H9 (cell line): ENCODE data around the gene ARPP19. TPM values are rescaled to one million over a fixed set of nuclear protein-coding genes. Genes with fewer than 3 reads are reported as not detected.
A peak's percentile ranks its signal among the peaks of the same experiment; 100 is the strongest.

Experiments
- DNase-seq: peaks from one replicate; pipeline ENCODE4 v3.0.0-alpha.2; 2017
- H2AFZ ChIP-seq: one replicate; pipeline ENCODE4 v1.6.1; 2013; ENCODE audit warnings: mild to moderate bottlenecking, low read length, control low read depth, moderate library complexity
- H2AK5ac ChIP-seq: 2 replicates; pipeline ENCODE4 v1.6.1; 2013; ENCODE audit warnings: low read length, control low read depth, mixed read lengths; ENCODE audit not compliant: insufficient read length
- H2BK120ac ChIP-seq: one replicate; pipeline ENCODE4 v1.6.1; 2013; ENCODE audit warnings: low read depth, mild to moderate bottlenecking, low read length, control low read depth, inconsistent platforms; ENCODE audit not compliant: poor library complexity, severe bottlenecking
- H2BK12ac ChIP-seq: 2 replicates; pipeline ENCODE4 v1.6.1; 2013; ENCODE audit warnings: low read length, control low read depth, mixed read lengths, low read depth; ENCODE audit not compliant: insufficient read length
- H2BK15ac ChIP-seq: 2 replicates; pipeline ENCODE4 v1.6.1; 2013; ENCODE audit warnings: low read depth, low read length, control low read depth
- H2BK20ac ChIP-seq: one replicate; pipeline ENCODE4 v1.6.1; 2013; ENCODE audit warnings: low read depth, mild to moderate bottlenecking, low read length, control low read depth, inconsistent platforms; ENCODE audit not compliant: poor library complexity, severe bottlenecking
- H2BK5ac ChIP-seq: 2 replicates; pipeline ENCODE4 v1.6.1; 2013; ENCODE audit warnings: low read length, control low read depth, mixed read lengths; ENCODE audit not compliant: insufficient read length
- H3K14ac ChIP-seq: 2 replicates; pipeline ENCODE4 v1.6.1; 2013; ENCODE audit warnings: low read length, control low read depth; ENCODE audit not compliant: insufficient read depth
- H3K18ac ChIP-seq: 2 replicates; pipeline ENCODE4 v1.6.1; 2013; ENCODE audit warnings: low read depth, mild to moderate bottlenecking, mixed read lengths, low read length, control low read depth; ENCODE audit not compliant: insufficient read length
- H3K23ac ChIP-seq: 2 replicates; pipeline ENCODE4 v1.6.1; 2013; ENCODE audit warnings: low read length, control low read depth, mixed read lengths, low read depth; ENCODE audit not compliant: insufficient read length
- H3K23me2 ChIP-seq: 2 replicates; pipeline ENCODE4 v1.6.1; 2013; ENCODE audit warnings: low read depth, mild to moderate bottlenecking, mixed read lengths, low read length, control low read depth; ENCODE audit not compliant: insufficient read length, poor library complexity, severe bottlenecking
- H3K27ac ChIP-seq: 2 replicates; pipeline ENCODE4 v1.5.1; 2013; ENCODE audit warnings: low read length, control low read depth, mixed read lengths, low read depth; ENCODE audit not compliant: insufficient read length
- H3K27me3 ChIP-seq: 2 replicates; pipeline ENCODE4 v1.6.1; 2013; ENCODE audit warnings: low read length, control low read depth, inconsistent platforms; ENCODE audit not compliant: insufficient read depth
- H3K4ac ChIP-seq: 2 replicates; pipeline ENCODE4 v1.6.1; 2013; ENCODE audit warnings: low read depth, mild to moderate bottlenecking, control low read depth, inconsistent platforms, low read length, moderate library complexity
- H3K4me1 ChIP-seq: 2 replicates; pipeline ENCODE4 v1.6.1; 2013; ENCODE audit warnings: low read length, control low read depth, inconsistent platforms; ENCODE audit not compliant: insufficient read depth
- H3K4me2 ChIP-seq: 2 replicates; pipeline ENCODE4 v1.6.1; 2013; ENCODE audit warnings: low read length, control low read depth, mixed read lengths; ENCODE audit not compliant: insufficient read length, insufficient read depth
- H3K56ac ChIP-seq: 2 replicates; pipeline ENCODE4 v1.6.1; 2013; ENCODE audit warnings: low read depth, mild to moderate bottlenecking, mixed read lengths, low read length, control low read depth; ENCODE audit not compliant: insufficient read length
- H3K79me1 ChIP-seq: 2 replicates; pipeline ENCODE4 v1.6.1; 2013; ENCODE audit warnings: low read depth, mild to moderate bottlenecking, moderate library complexity, low read length, control low read depth, inconsistent platforms; ENCODE audit not compliant: insufficient read depth, poor library complexity, severe bottlenecking
- H3K79me2 ChIP-seq: 2 replicates; pipeline ENCODE4 v1.6.1; 2013; ENCODE audit warnings: low read length, control low read depth, inconsistent platforms; ENCODE audit not compliant: insufficient read depth
- H3K9ac ChIP-seq: 2 replicates; pipeline ENCODE4 v1.6.1; 2013; ENCODE audit warnings: low read length, control low read depth, mixed read lengths; ENCODE audit not compliant: insufficient read length; ENCODE audit errors: extremely low read depth
- H3K9me3 ChIP-seq: one replicate; pipeline ENCODE4 v1.6.1; 2013; ENCODE audit warnings: low read depth, low read length, inconsistent platforms; ENCODE audit not compliant: control insufficient read depth
- H3T11ph ChIP-seq: one replicate; pipeline ENCODE4 v1.6.1; 2013; ENCODE audit warnings: mild to moderate bottlenecking, low read length, control low read depth, inconsistent platforms
- H4K20me1 ChIP-seq: one replicate; pipeline ENCODE4 v1.6.1; 2013; ENCODE audit not compliant: control insufficient read depth, insufficient read length, insufficient read depth
- H4K5ac ChIP-seq: 2 replicates; pipeline ENCODE4 v1.6.1; 2013; ENCODE audit warnings: low read depth, mild to moderate bottlenecking, mixed read lengths, low read length, control low read depth; ENCODE audit not compliant: insufficient read length
- H4K8ac ChIP-seq: replicated peaks from 2 replicates; pipeline ENCODE4 v1.6.1; 2013; ENCODE audit warnings: low read length, control low read depth, mixed read lengths, low read depth; ENCODE audit not compliant: insufficient read length
- H4K91ac ChIP-seq: 2 replicates; pipeline ENCODE4 v1.6.1; 2013; ENCODE audit warnings: low read depth, mild to moderate bottlenecking, moderate library complexity, mixed read lengths, low read length, control low read depth; ENCODE audit not compliant: insufficient read length
- H3K27ac Mint-ChIP-seq, 3 experiments: 2 replicates in 2 of 3; 3 replicates in 1 of 3; pipeline ENCODE4 v1.8.0; 2020 to 2021; ENCODE audit warnings: mixed read lengths in 3 of 3, mild to moderate bottlenecking in 1 of 3, moderate library complexity in 1 of 3
- H3K27me3 Mint-ChIP-seq: 2 replicates; pipeline ENCODE4 v1.8.0; 2021; ENCODE audit warnings: low read depth, mild to moderate bottlenecking, moderate library complexity, mixed read lengths
- H3K36me3 Mint-ChIP-seq, 3 experiments: 2 replicates in 2 of 3; 3 replicates in 1 of 3; pipeline ENCODE4 v1.8.0; 2020 to 2021; ENCODE audit warnings: low read depth in 3 of 3, mixed read lengths in 3 of 3; ENCODE audit not compliant: insufficient read depth in 1 of 3
- H3K4me1 Mint-ChIP-seq, 2 experiments: 2 replicates each; pipeline ENCODE4 v1.8.0; 2020; ENCODE audit warnings: mixed read lengths in 2 of 2
- H3K4me3 Mint-ChIP-seq, 2 experiments: 2 replicates in 1 of 2; 3 replicates in 1 of 2; pipeline ENCODE4 v1.8.0; 2020 to 2021; ENCODE audit warnings: mild to moderate bottlenecking in 2 of 2, mixed read lengths in 2 of 2, moderate library complexity in 1 of 2
- H3K9me3 Mint-ChIP-seq, 2 experiments: 2 replicates in 1 of 2; 3 replicates in 1 of 2; pipeline ENCODE4 v1.8.0; 2020; ENCODE audit warnings: mild to moderate bottlenecking in 2 of 2, mixed read lengths in 2 of 2, moderate library complexity in 1 of 2
- CTCF ChIP-seq: fragments of 200-600 bp; sonication (generic); conservative IDR thresholded peaks from 3 replicates; pipeline ENCODE4 v1.8.0; 2021; ENCODE audit warnings: antibody characterized with exemption, mild to moderate bottlenecking
- WGBS: extraction: QIAGEN DNeasy Blood & Tissue Kit; methylation state at CpG from one replicate; pipeline ENCODE4 v1.1.7; 2013; ENCODE audit warnings: missing lambda C conversion rate, low lambda C conversion rate, mixed read lengths; ENCODE audit not compliant: insufficient read length; ENCODE audit errors: extremely low coverage; 5-methylcytosine and 5-hydroxymethylcytosine counted together
- total RNA-seq: library from RNA; stranded (reverse); gene quantifications from 2 replicates; pipeline ENCODE4 v1.2.1, GENCODE V29; 2021

ARPP19 gene
- total RNA-seq, 1 experiment from 2014 or later, result 247 TPM

DNA sequence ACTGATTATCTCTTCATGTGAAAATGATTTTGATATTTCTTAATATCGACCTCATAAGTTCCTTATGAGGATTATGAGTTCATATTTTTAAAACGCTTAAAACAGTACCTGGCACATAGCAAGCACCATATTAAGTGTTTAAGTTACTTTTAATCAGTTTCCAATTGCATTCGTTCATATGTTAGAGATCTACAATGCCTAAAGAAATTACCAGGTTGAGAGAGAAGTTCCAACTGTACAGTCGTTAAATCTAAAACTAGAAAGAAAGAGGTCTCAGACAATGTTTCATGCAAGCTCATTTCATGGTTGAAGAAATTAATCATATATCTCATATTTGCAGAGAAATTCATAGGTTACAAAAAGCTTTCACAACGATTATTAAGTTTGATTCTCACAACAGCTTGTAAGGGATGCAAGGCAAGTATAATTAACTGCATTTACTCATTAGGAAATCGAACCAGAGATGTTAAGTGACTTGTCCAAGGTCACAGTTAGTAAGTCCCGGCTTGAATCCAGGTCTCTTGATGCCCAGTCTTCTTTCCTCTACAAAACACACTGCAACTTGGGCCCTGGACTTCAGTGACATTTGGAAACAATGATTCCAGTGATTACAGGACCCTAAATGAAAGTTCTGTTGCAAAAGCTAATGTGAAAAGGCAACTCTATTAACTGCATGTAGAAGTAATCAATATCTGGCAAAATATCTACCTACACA lies 41.5 kb downstream of the ARPP19 start:
- Mint-ChIP-seq H3K9me3 (no peaks in the 10 kb centered on the region; a peak in 1 of 5 replicates), H3K4me3 (peak overlapping the region; percentile 88 to 93), H3K4me1 (peaks cover 28 to 30% of the 10 kb centered on the region in 2 experiments), H3K27ac (no peak overlapping the region), H3K36me3 (no peaks in the 10 kb centered on the region), H3K27me3 (peaks cover 50% of the 10 kb centered on the region)
- H3K27me3 ChIP-seq, result peaks cover 7% of the 10 kb centered on the region; the same call in 1 of the 2 replicates
- no peak overlapping the region for H2BK12ac ChIP-seq
- TF ChIP-seq CTCF, result no peak
- H3K79me2 ChIP-seq, result no peaks in the 10 kb centered on the region; the same call in 1 of the 2 replicates
- H3K79me1 ChIP-seq, result no peaks in the 10 kb centered on the region
- H3K23ac ChIP-seq, result no peak overlapping the region
- H4K8ac ChIP-seq, result no peak overlapping the region
- no peak overlapping the region for H3T11ph ChIP-seq
- no peak overlapping the region for H2BK15ac ChIP-seq
- H2BK5ac ChIP-seq, result no peak overlapping the region
- H3K9me3 ChIP-seq, result no peaks in the 10 kb centered on the region
- no peak overlapping the region for H4K5ac ChIP-seq
- no peak overlapping the region for H3K14ac ChIP-seq
- H3K27ac ChIP-seq, result no peak overlapping the region
- H2BK120ac ChIP-seq, result no peak overlapping the region
- no peak overlapping the region for H2BK20ac ChIP-seq
- H3K23me2 ChIP-seq, result peaks cover 18% of the 10 kb centered on the region
- H2AK5ac ChIP-seq, result no peak overlapping the region
- no peak overlapping the region for H3K4ac ChIP-seq
- H3K56ac ChIP-seq, result no peak overlapping the region
- H3K4me2 ChIP-seq, result peak overlapping the region; percentile 81
- no peak for DNase-seq
- no CpG with 5 or more reads among the region's 7 CpGs for WGBS
- no peak overlapping the region for H2AFZ ChIP-seq
- H3K9ac ChIP-seq, result no peak overlapping the region
- no peak overlapping the region for H4K91ac ChIP-seq
- no peak overlapping the region for H3K18ac ChIP-seq
- H3K4me1 ChIP-seq, result no peaks in the 10 kb centered on the region
- no peaks in the 10 kb centered on the region for H4K20me1 ChIP-seq
